Pericardium fibroblast (primary cell): ENCODE data around the gene SHISA9. TPM values are rescaled to one million over a fixed set of nuclear protein-coding genes. Genes with fewer than 3 reads are reported as not detected.

Source experiments
- total RNA-seq: library from RNA; depleted of rRNA; stranded (reverse); fragments of >200 nt; gene quantifications from 2 replicates; pipeline ENCODE4 v1.2.3, GENCODE V29; 2015

Gene SHISA9
- not detected in 2 replicates for total RNA-seq

DNA sequence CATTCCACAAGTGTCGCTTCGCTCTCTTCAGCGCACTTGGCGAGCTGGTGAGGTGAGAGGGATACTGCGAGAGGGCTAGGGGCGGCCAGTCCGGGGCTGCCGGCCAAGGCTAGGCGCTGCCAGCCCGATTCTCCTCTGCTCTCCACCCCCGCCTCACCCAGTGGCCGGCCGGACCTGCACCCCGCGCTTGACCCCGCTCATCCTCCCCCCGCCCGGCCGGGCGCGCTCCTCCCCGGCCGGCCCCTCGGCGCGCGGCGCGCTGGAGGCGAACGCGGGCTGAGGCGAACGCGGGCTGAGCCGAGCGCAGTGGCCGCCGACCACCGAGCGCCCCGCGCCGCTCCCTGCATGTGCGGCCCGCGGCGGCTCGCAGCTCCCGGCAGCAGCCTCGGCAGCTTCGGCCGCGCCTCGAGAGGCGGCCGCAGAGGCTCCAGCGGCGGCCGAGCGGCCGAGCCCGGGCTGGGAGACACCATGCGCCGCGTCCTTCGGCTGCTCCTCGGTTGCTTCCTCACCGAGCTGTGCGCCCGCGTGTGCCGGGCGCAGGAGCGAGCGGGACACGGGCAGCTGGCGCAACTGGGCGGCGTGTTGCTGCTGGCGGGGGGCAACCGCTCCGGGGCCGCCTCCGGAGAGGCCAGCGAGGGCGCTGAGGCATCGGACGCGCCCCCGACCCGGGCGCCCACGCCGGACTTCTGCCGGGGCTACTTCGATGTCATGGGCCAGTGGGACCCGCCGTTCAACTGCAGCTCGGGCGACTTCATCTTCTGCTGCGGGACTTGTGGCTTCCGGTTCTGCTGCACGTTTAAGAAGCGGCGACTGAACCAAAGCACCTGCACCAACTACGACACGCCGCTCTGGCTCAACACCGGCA lies at the start of gene SHISA9:
Gene SHISA9, plus strand, starts transcription at position 2 of the 865 bp plus-strand sequence.

Other genes starting within 250 kb of the SHISA9 start
- gene CPPED1, start 97.7 kb upstream of the SHISA9 start, total RNA-seq = 7.5 and 9.6 TPM in 2 replicates